Measurements from ENCODE around the gene TRAF2. TPM values are rescaled to one million over a fixed set of nuclear protein-coding genes. Genes with fewer than 3 reads are reported as not detected.

TRAF2 gene
- total and polyA plus RNA-seq, 2 donors from 2014 or later: 11.4 to 16.9 TPM

- intact Hi-C loops (cut with DNase I): no loop called here
- H3K9me3 ChIP-seq (ENCODE audit: control insufficient read depth in 2 of 3, insufficient read depth in 1 of 3, low read length in 3 of 3): no peaks in the 10 kb centered on the region
- FAIRE-seq: no peak
- H3K27ac ChIP-seq (ENCODE audit: low read depth in 2 of 2, low read length in 2 of 2): no peak overlapping the region
- H3K36me3 ChIP-seq (ENCODE audit: control insufficient read depth in 2 of 3, insufficient read depth in 3 of 3, low read length in 3 of 3): no peaks in the 10 kb centered on the region
- H3K4me3 ChIP-seq (ENCODE audit: low read length in 3 of 3): no peak overlapping the region
- DNase-seq: no peak
- no peak overlapping the region for H3K9ac ChIP-seq (ENCODE audit: low read length in 3 of 3)
- H3K27me3 ChIP-seq (ENCODE audit: control insufficient read depth, insufficient read depth, low read length): no peaks in the 10 kb centered on the region
- H3K4me1 ChIP-seq (ENCODE audit: control insufficient read depth in 2 of 3, insufficient read depth in 2 of 3, low read depth in 1 of 3, low read length in 3 of 3): peaks cover 0 to 3% (median 0%) of the 10 kb centered on the region in 3 donors
- no peak for TF ChIP-seq CTCF (IDR thresholded peaks at IDR 0.05; ENCODE audit: borderline replicate concordance, extremely low read depth, insufficient read depth)
Observed at GRCh38 chr9:136964171-136964689, 77.9 kb downstream of the TRAF2 start.

GRCh38 chr9:136964833-136965422, 78.6 kb downstream of the TRAF2 start:
- DNase-seq (no peak), FAIRE-seq (no peak)
- Histone ChIP-seq H3K9ac (ENCODE audit: low read length in 3 of 3) (no peak overlapping the region), H3K27ac (ENCODE audit: low read depth in 2 of 2, low read length in 2 of 2) (no peak overlapping the region), H3K36me3 (ENCODE audit: control insufficient read depth in 2 of 3, insufficient read depth in 3 of 3, low read length in 3 of 3) (no peaks in the 10 kb centered on the region), H3K4me1 (ENCODE audit: control insufficient read depth in 2 of 3, insufficient read depth in 2 of 3, low read depth in 1 of 3, low read length in 3 of 3) (peaks cover 0 to 3% (median 0%) of the 10 kb centered on the region in 3 donors), H3K27me3 (ENCODE audit: control insufficient read depth, insufficient read depth, low read length) (no peaks in the 10 kb centered on the region), H3K9me3 (ENCODE audit: control insufficient read depth in 2 of 3, insufficient read depth in 1 of 3, low read length in 3 of 3) (no peaks in the 10 kb centered on the region), H3K4me3 (ENCODE audit: low read length in 3 of 3) (no peak overlapping the region)
- TF ChIP-seq CTCF (IDR thresholded peaks at IDR 0.05; ENCODE audit: borderline replicate concordance, extremely low read depth, insufficient read depth): no peak
- intact Hi-C loops (cut with DNase I): no loop called here

- no peak for TF ChIP-seq CTCF (IDR thresholded peaks at IDR 0.05; ENCODE audit: borderline replicate concordance, extremely low read depth, insufficient read depth)
- DNase-seq (peak in 1 of 5 donors; percentile 43), FAIRE-seq (no peak)
- no peaks in the 10 kb centered on the region for H3K36me3 ChIP-seq (ENCODE audit: control insufficient read depth in 2 of 3, insufficient read depth in 3 of 3, low read length in 3 of 3)
- H3K4me3 ChIP-seq (ENCODE audit: low read length in 3 of 3): no peak overlapping the region
- H3K4me1 ChIP-seq (ENCODE audit: control insufficient read depth in 2 of 3, insufficient read depth in 2 of 3, low read depth in 1 of 3, low read length in 3 of 3): peaks cover 0 to 3% (median 0%) of the 10 kb centered on the region in 3 donors
- intact Hi-C loops (cut with DNase I): no loop called here
- H3K27ac ChIP-seq (ENCODE audit: low read depth in 2 of 2, low read length in 2 of 2): no peak overlapping the region
- no peak overlapping the region for H3K9ac ChIP-seq (ENCODE audit: low read length in 3 of 3)
- no peaks in the 10 kb centered on the region for H3K9me3 ChIP-seq (ENCODE audit: control insufficient read depth in 2 of 3, insufficient read depth in 1 of 3, low read length in 3 of 3)
- H3K27me3 ChIP-seq (ENCODE audit: control insufficient read depth, insufficient read depth, low read length): no peaks in the 10 kb centered on the region
Observed at GRCh38 chr9:136965771-136966484, 79.6 kb downstream of the TRAF2 start.

All from kidney (tissue), 14 donors.